A549 (cell line): ENCODE results near the gene LDLRAD3.

Source experiments
- CTCF ChIP-seq: fragments of >200 bp; sonication (Bioruptor Twin); formaldehyde crosslinking; IDR thresholded peaks from 3 replicates; pipeline ENCODE4 v1.5.1; 2016
- EHF ChIP-seq: fragments of 250-450 bp; sonication (Bioruptor Pico); IDR thresholded peaks from 2 replicates; pipeline ENCODE4 v1.5.0; 2020; ENCODE audit warnings: mild to moderate bottlenecking
- FOSL2 ChIP-seq, 2 experiments: fragments of 450-650 bp in 1 of 2; fragments of >200 bp in 1 of 2; sonication (Bioruptor Twin) in 1 of 2; formaldehyde crosslinking; IDR thresholded peaks; 2 replicates each; pipeline versions ENCODE4 v1.5.0 to v1.6.1; 2016 to 2020; ENCODE audit warnings: mild to moderate bottlenecking in 1 of 2, moderate library complexity in 1 of 2
- HOXA7 ChIP-seq: fragments of 250-450 bp; sonication (Bioruptor Pico); IDR thresholded peaks from 2 replicates; pipeline ENCODE4 v1.5.0; 2020; ENCODE audit warnings: mild to moderate bottlenecking, moderate library complexity
- JUNB ChIP-seq: fragments of >200 bp; sonication (Bioruptor Twin); formaldehyde crosslinking; IDR thresholded peaks from 2 replicates; pipeline ENCODE4 v1.6.1; 2016
- MAX ChIP-seq: IDR thresholded peaks from 2 replicates; pipeline ENCODE4 v1.6.1; 2012
- NR3C1 ChIP-seq: fragments of >200 bp; sonication (Bioruptor Twin); formaldehyde crosslinking; IDR thresholded peaks from 3 replicates; pipeline ENCODE4 v1.6.1; 2017
- RCOR1 ChIP-seq: fragments of 150-350 bp; IDR thresholded peaks from 2 replicates; pipeline ENCODE4 v1.6.1; 2014; ENCODE audit warnings: antibody characterized with exemption, low read length, low read depth

GRCh38 chr11:35932121-35932520 lies 11.7 kb upstream of the LDLRAD3 start:
- TF ChIP-seq FOSL2 (IDR thresholded peaks at IDR 0.05) = no peak
- no peak for TF ChIP-seq FOSL2 (CRISPR knock-in tag; IDR thresholded peaks at IDR 0.05)
- no peak for TF ChIP-seq CTCF
- TF ChIP-seq EHF (CRISPR knock-in tag) = no peak
- TF ChIP-seq MAX = no peak
- no peak for TF ChIP-seq NR3C1
- TF ChIP-seq RCOR1 = no peak
- no peak for TF ChIP-seq HOXA7 (CRISPR knock-in tag)
- TF ChIP-seq JUNB = no peak
